GM12801 (cell line): ENCODE measurements around the gene TMEM200B.

Source experiments
- TF ChIP-seq, protein P1 (sequence below): IDR thresholded peaks from one replicate; pipeline ENCODE4 v1.5.1; 2011; ENCODE audit warnings: control low read depth; ENCODE audit not compliant: insufficient read length; ENCODE audit errors: extremely low read depth

Gene TMEM200B

DNA sequence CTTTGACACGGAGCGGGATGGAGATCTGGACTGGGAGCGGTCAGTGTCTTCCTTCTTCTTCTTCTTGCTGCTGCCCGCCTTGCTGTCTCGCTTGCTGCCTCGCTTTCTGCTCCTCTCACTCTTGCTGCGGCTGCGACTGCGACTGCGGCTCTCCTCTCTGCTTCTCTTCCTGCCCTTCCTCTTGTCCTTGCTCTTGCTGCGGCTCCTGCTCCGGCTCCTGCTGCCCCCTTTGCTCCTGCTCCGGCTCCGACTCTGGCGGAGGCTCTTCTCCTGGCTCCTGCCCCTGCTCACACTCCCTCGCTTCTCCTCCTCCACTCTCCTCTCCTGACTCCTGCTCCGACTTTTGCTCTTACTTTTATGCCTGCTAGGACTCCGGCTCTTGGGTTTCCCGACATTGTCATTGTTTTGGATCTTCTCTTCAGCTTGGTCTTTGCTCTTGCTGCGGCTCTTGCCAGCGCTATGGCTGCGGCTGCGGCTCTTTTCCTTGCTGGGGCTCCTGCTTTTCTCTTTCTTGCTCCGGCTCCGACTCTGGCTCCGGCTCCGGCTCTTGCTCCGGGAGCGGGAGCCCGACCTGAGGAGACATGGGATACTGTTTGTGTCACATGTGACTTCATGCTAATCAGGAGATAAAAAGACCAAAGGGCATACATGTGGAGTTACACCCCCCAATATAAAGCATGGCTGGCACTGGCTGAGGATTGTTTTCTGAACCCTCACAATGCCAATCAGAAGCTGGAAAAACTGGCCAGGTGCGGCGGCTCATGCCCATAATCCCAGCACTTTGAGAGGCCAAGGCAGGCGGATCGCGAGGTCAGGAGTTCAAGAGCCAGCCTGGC, 25.2 kb upstream of the TMEM200B start:
- TF ChIP-seq, protein P1, sequence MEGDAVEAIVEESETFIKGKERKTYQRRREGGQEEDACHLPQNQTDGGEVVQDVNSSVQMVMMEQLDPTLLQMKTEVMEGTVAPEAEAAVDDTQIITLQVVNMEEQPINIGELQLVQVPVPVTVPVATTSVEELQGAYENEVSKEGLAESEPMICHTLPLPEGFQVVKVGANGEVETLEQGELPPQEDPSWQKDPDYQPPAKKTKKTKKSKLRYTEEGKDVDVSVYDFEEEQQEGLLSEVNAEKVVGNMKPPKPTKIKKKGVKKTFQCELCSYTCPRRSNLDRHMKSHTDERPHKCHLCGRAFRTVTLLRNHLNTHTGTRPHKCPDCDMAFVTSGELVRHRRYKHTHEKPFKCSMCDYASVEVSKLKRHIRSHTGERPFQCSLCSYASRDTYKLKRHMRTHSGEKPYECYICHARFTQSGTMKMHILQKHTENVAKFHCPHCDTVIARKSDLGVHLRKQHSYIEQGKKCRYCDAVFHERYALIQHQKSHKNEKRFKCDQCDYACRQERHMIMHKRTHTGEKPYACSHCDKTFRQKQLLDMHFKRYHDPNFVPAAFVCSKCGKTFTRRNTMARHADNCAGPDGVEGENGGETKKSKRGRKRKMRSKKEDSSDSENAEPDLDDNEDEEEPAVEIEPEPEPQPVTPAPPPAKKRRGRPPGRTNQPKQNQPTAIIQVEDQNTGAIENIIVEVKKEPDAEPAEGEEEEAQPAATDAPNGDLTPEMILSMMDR: no peak

DNA sequence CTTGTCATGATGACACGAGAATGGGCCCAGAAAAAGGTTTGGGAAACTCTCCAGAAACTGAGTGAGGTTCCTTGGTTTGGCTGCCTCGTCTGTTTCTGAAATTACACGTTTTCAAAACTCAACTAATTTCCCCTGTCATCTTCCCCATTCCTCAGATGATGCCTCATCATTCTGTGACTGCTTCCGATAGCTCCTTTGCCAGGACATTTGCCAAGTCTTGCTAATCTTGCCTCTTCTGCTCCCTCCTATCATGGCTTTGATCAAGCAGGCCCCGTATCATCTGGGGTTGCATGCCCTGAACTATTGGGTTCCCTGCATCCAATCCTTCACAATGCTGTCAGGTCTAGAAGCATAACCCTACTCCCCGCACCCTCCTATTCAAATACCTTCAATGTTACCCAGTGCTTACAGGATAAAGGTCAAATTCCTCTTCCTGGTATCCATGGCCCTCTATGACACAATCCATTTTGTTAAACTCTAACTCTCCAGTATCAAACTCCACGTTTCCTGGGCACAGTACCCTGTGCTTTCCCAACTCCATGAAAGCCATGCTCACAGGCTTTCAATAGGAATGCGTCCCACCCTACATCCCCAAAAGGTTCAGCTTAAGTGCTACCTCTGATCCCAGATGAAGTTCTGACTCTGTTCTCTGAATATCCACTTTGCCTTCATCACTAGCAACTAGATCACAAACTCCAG, 22.2 kb upstream of the TMEM200B start:
- TF ChIP-seq, protein P1: no peak

DNA sequence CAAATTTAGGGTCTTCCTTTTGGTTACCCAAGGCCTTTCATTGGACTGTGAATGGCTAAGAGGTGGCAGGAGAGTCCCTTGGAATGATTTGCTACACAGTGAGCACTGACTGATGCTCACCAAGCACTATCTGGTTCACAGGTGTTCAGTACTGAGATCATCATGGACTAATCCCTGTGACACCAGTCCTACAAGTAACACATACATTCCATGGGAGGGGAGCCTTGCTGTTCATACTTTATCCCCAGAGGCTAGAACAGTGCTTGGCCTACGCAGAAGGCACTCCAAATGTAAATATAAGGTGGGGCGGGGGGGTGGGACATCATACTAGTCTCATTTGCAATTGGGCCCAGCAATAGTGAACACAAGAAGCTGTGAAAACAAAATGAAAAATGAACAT, 20.5 kb upstream of the TMEM200B start:
- TF ChIP-seq, protein P1: no peak

DNA sequence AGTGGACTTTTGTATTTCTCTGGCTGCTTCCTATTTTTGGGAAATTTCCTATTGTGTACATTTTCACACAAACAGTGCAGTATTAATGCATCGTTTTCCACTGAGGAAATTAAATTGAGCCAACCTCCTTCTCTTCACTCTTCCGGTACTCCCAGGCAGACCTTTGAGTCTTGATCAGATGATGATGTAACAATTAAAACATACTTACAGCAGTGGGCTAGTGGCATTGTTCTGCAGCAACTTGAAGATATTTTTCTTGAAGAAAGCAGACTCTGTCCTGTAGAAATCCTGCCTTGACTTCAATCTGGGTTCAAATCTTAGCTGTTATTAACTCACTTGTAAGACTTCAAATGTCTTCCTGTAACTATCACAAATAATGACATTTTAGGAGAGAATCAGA, 19.0 kb upstream of the TMEM200B start:
- TF ChIP-seq, protein P1: no peak

DNA sequence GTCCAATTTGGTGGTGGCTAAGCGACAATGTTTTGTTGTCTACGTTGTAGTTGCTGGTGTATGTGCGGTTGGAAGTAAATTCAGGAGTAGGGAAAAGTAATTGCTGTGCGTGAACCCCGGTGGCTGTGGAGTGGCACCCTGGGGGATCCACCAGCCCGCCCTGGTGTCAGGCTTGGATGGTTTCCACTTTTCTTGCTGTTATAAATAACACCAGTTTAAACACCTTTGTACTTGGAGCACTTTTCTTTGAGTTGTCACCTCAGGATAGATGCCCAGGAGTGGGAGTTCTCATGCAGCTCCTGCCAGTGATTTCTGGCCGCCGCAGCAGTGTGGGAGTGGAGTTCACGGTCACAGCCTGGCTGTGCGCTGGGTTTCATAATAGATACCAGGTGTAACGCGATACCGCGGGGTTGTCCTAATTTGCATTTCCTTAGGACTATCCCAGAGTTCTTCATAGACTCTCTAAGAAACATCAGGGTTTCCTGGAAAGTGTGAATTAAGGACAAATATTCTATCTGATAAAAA, 12.8 kb upstream of the TMEM200B start:
- TF ChIP-seq, protein P1: no peak

DNA sequence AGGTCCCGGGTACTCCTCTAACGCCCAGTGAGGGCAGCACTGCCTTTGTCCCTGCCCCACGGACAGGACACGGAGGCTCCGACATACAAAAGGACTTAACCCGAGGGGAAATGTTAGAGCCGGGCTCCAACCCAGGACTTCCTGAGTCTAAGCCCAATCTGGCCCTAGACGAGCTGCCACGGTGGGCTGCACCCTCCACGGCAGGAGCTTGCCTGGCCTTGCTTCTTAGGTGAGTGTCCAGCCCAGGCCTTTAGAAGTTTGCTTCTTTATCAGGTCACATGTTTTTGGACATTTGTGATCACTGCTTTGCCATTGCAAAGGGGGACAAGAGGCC, 11.0 kb upstream of the TMEM200B start:
- TF ChIP-seq, protein P1: no peak

DNA sequence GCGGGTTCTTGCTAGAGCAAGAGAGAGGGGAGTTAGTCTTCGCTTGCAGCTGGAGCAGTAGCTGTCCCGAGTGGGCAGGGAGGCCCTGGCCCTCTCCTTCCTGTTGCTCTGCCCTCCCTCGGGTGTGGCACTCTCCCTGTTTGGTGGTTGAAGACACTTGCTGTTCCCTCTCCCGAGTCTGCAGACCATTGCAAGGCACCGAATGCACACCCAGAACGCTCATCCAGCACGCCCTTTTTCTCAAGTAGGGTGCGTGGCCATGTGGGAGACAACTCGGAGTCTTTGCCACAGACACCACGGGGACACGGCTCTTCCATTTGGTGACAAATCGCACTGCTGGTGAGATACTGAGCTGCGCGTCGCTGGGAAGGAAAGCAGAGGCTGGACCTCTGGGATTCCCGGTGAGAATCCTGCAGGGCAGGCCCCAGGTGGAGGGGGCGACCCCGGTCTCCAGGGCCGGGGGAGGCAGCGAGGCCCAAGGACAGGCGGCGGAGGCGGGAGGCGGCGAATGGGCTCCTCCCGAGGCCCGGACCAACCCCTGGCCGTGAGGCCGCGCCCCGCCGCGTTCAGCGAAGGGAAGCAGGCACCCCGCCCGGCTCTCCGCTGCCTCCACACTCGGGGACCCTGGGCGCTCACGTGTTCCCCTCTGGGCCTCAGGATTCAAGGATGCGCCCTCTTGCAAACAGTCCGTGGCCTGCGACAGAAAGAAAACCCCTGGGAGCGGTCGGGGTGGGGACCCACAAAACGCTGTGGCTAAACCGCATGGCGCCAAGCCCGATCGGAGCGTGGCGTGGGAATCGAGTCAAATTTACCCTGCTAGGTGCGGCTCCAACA, 10.4 kb upstream of the TMEM200B start:
- TF ChIP-seq, protein P1: no peak
